Activated T-cell treated with anti-CD3 and anti-CD28 coated beads for 1 hour (primary cell): ENCODE measurements around the gene SNRNP200.

Experiments
- DNase-seq: peaks from one replicate; pipeline ENCODE4 v3.0.0-alpha.2; 2020; ENCODE audit warnings: low read depth

SNRNP200 gene

DNA sequence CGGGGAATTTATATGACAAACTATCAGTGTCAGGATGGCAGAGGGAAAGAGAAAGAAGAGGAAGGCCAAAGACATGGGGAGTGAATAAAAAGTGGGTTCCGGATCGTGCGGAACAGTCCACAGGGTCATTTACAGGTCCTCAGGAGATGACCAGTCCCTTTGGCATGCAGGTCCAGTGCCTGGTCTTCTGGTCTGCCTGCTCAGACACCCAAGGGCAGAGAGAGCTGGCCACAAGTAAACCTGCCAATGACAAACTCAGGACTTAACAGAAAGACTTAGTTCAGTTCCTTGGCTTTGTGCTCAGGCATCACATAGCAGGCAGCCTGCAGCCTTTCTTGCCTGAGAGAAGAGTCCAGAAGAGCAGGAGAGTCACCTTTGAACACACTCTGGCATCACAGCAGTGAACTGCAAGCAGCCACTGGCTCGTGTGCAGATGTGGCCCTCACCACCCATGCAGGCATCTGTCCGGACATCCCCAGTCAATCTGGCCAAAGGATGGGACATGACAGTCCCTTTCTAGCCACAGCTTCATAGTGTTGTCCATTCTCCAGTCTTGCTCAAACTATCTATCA, 53.5 kb downstream of the SNRNP200 start:
- DNase-seq = no peak

DNA sequence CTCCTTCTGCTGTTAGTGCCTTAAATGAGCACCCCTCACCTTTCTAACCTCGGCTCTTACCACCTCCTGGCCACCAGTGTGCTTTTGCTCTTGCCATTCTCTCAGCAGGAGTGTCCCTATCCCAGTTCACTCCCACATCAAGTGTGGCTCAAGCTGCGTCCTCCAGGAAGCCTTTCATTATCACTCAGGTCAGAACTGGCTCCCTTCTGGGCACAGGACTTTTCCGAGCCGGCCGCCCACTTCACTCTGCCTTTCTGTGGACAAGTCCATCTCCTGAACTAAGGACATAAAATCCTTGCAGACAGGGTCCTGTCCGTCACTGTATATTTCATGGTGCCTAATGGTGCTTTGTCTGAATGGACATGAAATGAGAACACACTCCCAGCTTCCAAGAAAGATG, 55.2 kb downstream of the SNRNP200 start:
- DNase-seq = no peak

DNA sequence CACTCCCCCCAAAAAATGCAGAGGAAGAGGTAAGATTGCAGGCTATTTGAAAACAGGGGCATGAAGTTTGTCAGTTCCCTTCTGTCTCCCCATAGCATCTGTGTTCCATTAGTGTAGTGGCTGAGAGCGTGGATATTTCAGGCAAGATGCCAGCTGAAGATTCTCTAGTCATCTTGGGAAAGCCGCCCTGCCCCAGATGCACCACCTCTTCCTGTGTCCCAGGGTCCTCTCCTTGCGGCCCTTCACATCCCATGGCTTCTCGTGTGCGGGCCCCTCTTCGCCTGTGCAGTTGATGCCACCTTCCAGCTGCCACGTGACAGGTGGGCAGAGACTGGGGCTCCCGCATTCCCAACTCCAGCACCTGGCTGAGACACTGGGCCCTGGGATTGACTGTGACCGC, 55.7 kb downstream of the SNRNP200 start:
- no peak for DNase-seq

DNA sequence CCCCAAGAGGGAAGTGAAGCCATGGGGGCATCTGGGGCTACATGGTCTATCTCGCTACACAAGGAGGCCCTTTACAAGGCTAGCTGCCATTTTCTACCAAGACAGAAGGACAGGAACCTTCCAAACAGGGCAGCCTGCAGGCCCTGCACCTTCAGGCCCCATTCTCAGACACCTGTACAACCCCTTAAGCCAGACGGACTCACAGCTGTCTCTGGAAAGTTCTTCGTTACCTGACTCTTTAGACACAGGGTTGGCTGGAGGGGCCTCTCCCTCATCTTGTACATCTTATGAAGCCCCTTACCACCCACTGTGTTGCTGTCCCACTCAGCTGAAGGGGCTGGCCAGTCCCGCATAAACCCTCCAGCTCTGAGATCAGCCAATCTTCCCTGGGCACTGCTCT, 56.7 kb downstream of the SNRNP200 start:
- DNase-seq = no peak

DNA sequence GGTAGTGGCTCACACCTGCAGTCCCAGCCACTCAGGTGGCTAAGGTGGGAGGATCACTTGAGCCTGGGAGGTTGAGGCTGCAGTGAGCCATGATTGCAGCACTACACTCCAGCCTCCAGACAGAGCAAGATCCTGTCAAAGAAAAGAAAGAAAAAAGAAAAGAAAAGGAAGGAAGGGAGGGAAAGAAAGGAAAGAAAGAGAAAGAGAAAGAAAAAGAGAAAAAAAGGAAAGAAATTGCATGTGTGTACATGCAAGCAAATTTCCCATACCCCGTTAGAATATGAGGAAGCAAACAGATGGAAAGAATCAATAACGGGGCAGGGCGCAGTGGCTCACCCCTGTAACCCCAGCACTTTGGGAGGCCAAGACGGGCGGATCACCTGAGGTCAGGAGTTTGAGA, 57.5 kb downstream of the SNRNP200 start:
- no peak for DNase-seq

DNA sequence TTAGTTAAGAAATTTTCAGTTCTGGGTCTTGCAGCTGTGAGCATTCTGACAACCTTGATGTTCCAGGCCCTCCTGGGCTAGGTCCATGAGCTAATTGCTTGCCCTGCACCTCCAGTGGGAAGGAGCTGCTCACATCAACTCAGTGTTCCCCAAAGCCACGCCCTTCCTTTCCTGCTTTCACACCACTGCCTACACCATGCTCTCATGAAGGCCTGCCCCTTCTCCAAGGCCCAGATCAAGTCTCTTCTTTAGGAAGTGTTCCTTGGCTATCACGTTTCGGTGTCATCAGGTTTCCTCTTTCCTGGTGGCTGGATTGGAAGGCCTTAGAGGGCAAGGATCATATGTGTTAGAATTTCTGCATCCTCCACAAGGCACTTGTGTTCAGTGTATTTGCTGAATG, 58.3 kb downstream of the SNRNP200 start:
- DNase-seq = no peak

DNA sequence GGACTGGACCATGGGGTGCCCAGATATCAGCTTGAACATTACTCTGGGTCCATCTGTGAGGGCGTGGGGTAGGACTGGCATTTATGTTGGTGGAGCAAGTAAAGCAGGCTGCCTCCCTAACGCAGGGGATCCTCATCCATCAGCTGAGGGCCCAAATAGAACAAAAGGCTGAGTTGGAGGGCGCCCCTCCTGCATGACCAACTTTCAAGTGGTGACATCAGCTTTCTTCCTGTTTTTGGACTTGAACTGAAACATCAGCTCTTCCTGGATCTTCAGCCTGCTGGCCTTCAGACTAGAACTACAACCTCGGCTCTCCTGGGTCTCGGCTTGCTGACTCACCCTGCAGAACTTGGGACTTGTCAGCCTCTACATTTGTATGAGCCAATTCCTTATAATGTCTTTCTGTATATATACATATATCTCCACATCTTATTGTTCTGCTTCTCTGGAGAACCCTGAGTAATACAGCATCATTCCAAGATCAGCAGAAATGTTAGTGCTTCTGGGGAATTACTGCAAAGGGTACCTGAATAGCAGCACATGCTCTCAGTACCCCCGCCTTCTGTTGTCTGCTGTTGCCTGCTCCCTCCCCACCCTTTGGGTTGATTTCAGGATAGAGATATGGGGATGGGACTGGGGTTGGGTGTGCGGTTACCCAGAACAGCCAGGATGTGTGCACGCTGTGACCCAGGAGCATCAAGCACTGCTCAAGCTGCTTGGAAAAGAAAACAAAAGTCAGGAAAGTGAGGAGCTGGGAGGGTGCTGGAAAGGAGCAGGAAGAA, 59.5 kb downstream of the SNRNP200 start:
- DNase-seq = no peak

DNA sequence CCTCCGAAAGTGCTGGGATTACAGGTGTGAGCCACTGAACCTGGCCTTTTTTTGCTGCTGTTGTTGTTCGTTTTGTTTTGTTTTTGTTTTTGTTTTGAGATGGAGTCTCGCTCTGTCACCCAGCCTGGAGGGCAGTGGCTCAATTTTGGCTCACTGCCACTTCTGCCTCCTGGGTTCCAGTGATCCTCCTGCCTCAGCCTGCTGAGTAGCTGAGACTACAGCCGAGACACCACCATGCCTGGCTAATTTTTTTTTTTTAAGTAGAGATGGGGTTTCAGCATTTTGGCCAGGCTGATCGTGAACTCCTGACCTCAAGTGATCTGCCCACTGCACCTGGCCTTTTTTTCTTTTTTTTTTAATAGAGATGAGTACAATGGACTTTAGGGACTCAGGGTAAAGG, 61.5 kb downstream of the SNRNP200 start:
- DNase-seq = no peak

DNA sequence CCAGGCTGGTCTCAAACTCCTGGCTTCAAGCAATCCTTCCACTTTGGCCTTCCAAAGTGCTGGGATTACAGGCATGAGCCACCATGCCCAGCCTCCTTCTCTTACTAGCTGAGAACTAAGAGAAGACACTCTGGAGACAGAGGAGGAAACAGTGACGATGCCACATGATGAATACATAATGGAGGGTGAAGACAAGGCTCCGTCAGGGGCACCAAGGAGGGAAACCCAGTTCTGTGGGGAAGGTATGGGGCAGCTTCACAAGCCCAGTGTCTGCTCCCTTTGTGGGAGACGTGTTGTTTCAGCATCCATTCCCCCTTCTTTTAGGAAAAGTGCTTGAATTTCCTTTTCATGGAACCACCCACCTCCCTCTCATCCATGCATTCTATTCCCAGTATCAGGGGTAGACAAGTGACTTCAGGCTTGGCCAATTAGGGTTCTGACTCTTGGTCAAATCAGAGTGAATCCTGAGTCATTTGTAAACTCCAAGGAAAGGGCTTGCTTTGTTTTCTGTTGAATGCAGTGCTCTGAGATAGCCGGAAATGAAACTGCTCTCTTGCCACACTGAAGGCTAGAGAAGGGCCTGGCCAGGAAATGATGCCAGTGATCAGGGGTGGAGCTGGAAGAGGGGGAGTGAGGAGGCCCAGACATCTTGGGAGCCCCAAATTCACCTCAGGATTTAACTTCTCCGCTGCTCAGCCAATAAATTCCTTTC, 63.3 kb downstream of the SNRNP200 start:
- peak; percentile 23 for DNase-seq

DNA sequence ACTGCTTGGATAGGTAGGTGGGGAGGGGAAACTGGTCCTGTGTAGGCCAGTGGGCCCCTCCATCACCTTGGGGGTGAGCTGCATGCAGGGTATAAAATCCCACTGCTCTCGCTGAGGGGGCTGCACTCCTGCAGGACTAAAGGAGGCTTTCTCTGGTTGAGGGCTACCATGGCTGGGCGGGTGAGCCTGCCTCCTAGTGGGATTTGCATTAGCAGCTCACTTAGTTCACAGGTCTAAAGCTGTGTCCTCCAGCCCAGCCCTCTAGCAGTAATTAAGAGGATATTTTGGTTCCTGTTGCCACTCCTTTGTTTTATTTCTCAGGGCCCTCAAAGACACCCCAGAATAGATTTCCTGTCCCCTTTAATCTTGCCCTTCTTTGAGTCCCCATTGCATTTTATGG, 64.1 kb downstream of the SNRNP200 start:
- DNase-seq = no peak

DNA sequence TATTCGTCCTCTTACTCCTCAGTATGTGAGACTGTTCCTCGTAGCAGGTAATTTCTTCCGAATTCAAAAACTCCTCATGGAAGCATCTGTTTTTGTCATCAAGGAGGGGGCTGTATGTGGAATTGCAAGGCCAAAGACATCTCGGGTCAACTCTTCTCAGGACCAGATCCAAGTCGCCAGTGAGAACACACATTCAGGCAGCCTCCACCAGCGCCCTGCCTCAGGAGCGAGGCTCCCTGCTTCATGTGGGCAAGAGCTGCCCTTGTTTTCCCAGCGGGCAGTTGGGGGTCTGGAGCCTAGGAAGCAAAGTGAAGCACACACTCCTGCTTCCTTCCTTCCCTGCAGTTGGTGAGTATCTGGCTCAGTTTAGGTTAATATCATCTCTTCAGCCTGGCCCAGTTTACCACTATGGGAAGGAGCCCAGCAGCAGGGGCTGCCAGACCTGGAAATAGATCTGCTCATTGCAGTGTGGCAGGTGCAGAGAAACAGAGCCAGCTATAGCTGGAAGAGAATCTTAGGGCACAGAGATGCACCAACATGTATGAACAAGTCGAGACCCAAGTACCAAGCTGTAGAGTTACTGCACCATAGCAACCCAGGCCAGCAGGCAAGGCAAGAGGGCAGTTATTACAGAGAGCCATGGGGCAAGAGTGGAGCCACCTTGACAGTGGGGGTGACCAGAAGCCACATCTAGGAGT, 64.9 kb downstream of the SNRNP200 start:
- no peak for DNase-seq

DNA sequence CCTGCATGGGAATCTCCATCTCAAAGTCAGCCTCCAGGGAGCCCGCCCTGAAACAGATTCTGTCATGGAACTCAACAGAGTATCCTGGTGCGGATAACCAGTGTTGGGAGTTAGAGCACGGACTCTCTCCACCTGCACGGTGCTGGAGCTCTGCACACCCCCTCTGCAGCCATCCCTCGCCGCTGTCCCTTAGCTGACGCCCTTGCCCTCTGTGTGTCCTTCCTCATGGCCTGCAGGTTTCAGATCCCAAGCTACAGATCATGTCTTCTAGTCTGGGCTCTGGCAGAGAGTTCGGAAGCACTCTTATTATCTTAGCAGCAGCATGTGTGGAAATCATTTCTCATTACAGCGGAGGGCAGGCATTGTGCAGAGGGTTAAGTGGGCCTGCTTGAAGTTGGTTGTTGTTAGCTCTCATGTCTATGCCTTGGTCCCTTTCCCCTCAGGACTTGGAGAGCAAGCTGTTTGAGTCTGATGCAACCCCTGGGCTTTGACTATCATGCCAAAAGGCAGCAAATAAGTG, 65.5 kb downstream of the SNRNP200 start:
- no peak for DNase-seq

DNA sequence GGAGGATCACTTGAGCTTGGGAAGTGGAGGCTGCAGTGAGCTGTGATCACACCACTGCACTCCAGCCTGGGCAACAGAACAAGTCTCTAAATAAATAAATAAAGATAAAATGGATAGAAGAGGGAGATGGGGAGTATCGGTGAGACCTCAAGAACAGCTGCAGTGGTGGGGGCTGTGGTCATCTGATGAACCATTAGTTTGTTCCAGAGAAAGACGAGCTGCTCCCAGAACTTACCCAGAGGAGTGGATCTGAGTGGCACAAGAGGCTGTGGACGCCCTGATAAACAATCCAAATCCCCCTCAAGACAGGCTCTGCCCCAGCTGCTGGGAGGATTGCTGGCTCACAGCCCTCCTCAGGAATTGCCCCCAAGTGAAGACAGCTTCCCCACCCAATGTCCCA, 66.3 kb downstream of the SNRNP200 start:
- DNase-seq = no peak

DNA sequence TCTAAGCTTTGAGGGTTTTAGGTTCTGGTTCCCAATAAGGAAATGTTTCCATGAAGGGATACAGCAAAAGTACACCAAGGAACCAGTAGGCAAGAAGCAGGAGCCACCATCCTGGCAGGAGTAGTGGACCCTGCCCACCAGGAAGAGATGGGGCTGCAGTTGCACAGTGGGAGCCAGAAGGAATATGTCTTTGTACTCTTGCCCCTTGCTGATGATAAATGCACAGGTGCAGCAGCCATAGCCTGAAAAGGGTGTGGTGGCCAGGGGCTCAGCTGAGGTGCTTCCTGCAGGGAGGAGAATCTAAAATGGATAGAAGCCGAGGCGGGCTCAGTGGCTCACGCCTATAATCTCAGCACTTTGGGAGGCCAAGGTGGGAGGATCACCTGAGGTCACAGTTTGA, 67.1 kb downstream of the SNRNP200 start:
- DNase-seq = no peak

DNA sequence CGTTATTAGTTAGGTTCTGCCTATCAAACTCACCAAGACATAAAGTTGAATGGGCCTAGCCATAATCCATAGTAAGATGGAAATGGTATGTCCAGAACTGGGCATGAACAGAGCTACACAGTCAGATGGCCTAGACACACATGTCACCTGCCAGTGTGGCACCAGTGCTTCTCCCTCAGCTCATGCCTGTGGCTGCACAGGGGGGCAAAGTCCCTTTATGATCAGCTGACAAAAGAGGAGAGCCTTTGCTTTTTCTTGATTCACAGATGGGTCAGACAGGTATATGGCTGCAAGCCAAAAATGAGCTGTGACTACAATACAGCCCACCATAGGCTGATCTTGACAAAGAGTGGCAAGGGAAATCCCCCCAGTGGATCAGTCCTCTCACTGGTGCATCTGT, 68.5 kb downstream of the SNRNP200 start:
- DNase-seq = no peak

DNA sequence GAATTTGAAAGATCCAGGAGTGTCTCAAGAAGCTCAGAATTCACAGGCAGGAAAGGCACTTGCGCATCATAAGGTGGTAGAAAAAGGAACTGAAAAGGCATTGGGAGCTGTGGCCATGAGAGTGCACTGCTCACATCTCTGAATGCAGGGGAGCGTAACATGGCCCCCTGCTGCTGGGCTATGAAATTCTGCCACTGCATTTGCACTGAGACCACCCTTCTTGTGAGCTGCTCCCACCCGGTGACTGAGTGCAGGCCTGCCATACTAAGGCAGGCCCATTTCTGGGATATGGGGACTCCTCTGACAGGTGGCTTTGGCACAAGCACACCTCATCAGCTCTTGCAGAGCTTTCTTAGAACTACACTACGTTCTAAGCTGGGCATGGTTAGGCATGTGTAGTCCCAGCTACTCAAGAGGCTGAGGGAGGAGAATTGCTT, 71.4 kb downstream of the SNRNP200 start:
- DNase-seq = no peak

DNA sequence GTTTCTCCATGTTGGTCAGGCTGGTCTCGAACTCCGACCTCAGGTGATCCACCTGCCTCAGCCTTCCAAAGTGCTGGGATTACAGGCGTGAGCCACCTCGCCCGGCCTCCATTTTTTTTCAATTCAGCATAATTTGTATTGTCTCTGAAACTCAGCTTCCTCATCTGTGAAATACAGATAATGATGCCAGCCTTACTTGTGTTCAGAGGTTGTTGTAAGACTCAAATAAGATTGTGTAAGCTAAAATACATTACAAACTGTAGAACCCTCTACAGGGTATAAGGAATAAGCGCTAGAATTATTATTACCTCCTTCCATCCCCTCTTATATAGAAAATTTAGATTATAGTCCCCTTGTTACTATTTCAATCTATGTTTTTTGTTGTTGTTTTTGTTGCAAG, 71.9 kb downstream of the SNRNP200 start:
- DNase-seq = no peak

DNA sequence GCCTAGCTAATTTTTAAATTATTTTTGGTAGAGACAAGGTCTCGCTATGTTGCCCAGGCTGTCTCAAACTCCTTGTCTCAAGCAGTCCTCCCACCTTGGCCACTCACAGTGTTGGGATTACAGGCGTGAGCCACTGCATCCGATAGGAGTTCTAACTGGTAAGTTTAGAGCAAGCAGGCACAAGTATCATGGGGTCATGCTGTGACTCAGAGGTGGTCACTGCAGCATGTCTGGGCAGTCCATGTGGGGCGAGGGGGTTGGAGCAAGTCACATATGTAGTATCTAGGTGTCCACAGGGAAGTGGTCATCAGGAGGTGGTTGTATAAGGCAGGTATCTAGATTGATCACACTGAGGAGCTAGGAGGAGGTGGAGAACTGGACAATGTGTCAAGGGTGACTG, 74.0 kb downstream of the SNRNP200 start:
- no peak for DNase-seq

DNA sequence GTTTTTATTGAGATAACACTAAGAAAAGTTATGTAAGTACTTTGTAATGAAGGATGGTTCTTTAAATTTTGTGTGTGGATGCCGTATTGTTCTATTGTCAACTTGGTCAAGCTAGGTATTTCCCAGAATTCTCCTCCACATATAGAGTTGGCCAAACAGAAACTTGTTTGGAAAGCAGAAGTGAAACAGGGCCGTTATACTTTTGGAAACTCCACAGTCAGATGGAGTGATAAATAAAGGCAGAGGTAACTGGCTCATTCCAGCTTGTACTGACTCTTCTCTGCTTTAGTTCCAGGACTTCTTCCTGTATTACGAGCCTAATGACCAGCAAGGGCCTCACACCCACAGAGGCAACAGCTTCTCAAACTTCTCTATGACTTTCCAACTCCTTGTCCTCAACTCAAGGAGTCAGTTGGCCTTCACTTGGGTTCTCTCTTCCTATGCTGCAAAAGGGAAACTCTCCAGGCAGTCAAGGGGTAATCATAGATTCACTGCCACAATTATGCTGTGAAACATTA, 80.3 kb downstream of the SNRNP200 start:
- DNase-seq = no peak
